Hematopoietic multipotent progenitor cell (in vitro differentiated cells): ENCODE measurements around the gene VPS13D. TPM values are rescaled to one million over a fixed set of nuclear protein-coding genes. Genes with fewer than 3 reads are reported as not detected.

ENCODE experiments used
- small RNA-seq: library from RNA; depleted of rRNA; stranded (forward); fragments of <200 nt; gene quantifications from one replicate; pipeline ENCODE3, GENCODE V24; 2012
- total RNA-seq: library from RNA; depleted of rRNA; stranded (reverse); fragments of >200 nt; gene quantifications from one replicate; pipeline ENCODE4 v1.2.3, GENCODE V29; 2012

VPS13D gene
- total RNA-seq, 1 donor: 22.4 TPM

Small RNA genes within 50 kb of the gene (small RNA-seq; reads per million reads assigned to genes)
- gene MIR4632: not detected
- gene RF00156: not detected
- not detected for gene SNORA59A

Other genes with a start within 250 kb of the VPS13D start
- gene MFN2, start 249.6 kb upstream of the VPS13D start, total RNA-seq: 32.6 TPM
- 31.2 TPM for gene MIIP, start 210.5 kb upstream of the VPS13D start, total RNA-seq
- 0.27 TPM for gene TNFRSF8, start 166.7 kb upstream of the VPS13D start, total RNA-seq
- gene TNFRSF1B, start 63.0 kb upstream of the VPS13D start, total RNA-seq: 15.3 TPM